Transverse colon (tissue), 3 donors: ENCODE results near the gene PSG2.
"Not testable (repeated sequence)": the region's sequence is repeated elsewhere in the genome, so short reads cannot be mapped to it uniquely, and the experiment has no call there.

Source experiments
- CTCF ChIP-seq, 5 experiments: fragments of 200-600 bp in 3 of 5; fragments of 450-650 bp in 2 of 5; sonication (generic) in 3 of 5; IDR thresholded peaks; 1 replicate in 2 of 5; 2 replicates in 3 of 5; pipeline ENCODE4 v1.5.1; 2016 to 2017; ENCODE audit warnings: antibody characterized with exemption in 5 of 5, inconsistent platforms in 3 of 5, mild to moderate bottlenecking in 2 of 5, moderate library complexity in 1 of 5
- EP300 ChIP-seq: sonication (generic); formaldehyde crosslinking; IDR thresholded peaks from one replicate; pipeline ENCODE4 v1.6.1; 2017; ENCODE audit warnings: antibody characterized with exemption, low read depth
- POLR2A ChIP-seq: fragments of 450-650 bp; IDR thresholded peaks from one replicate; pipeline ENCODE4 v1.6.1; 2016; ENCODE audit warnings: antibody characterized with exemption, mild to moderate bottlenecking, moderate library complexity

GRCh38 chr19:43022098-43022497 is 60.4 kb downstream of the PSG2 start:
- TF ChIP-seq CTCF (IDR thresholded peaks at IDR 0.05); POLR2A; EP300: not testable (repeated sequence)
